HG02885 (cell line): ENCODE data around the gene CLCNKB.
"Not testable (repeated sequence)": the region's sequence is repeated elsewhere in the genome, so short reads cannot be mapped to it uniquely, and the experiment has no call there.

Source experiments
- ATAC-seq: cut with Tn5 transposase; IDR thresholded peaks from one replicate; pipeline ENCODE4 v1.9.1; 2021; ENCODE audit warnings: mild to moderate bottlenecking; ENCODE audit not compliant: unreplicated experiment, poor library complexity

The CLCNKB gene

DNA sequence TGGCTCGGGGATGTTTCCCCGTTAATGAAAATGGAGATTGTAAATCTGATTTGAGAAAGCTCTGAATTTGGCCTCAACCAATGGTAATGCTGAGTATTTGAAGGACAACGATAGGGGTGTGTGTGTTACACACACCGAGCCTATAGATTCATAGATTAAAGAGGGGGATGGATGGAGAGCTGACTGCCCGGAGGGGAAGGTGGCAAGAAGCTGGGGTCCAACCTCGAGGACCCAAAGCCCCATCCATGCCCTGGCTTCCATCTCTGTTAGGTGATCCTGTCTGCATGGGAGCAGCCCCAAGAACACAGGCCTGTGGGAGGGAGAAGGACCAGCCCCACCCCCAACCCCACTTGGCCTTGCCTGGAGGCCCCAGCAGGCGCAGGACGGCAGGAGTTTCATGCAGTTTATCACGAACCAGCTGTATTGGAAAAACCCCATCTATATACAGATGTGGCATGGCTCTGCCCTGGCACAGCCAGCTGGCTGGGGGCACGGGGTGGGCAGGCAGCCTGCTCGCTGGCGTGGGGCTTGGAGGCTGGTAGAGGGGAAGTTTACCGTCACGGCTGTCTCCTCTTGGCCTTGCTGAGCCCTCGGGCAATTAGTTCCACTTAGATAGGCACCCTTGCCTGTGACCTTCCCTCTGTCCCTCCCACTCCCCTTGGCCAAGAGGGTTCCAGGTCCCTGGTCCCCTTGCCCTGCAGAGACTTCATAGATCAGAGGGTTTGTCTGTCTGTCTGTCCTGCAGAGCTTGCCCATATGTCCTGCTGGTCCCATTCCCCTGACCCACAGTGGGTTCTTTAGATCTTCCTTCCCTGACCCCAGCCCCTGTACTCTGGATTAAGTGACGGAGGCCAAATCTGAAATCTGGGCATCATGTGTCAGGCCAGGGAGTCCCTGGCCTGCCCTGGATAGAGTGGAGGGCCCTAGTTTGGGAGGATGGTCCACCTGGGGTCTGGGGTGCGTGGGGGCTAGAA lies 28.8 kb upstream of the CLCNKB start:
- ATAC-seq, result no peak

DNA sequence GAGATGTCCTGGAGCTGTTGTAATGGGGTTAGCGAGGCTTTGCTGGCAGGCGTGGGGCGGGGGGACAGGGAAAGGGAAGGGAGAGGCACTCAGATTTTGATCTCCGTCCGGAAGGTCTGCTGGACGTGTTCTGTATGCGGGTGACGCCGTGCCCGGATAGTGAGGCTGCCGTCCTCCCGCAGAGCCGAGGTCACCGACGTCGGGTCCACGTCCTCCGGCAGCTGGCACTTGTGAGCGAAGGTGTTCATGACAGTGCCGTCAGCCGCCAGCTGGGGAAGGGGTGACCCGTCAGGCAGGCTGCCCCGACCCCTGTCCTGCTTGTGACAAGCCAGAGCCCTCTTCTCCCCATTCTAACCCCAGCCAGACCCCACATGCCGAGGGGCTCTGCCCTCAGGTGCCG lies 28.1 kb upstream of the CLCNKB start:
- ATAC-seq, result no peak

DNA sequence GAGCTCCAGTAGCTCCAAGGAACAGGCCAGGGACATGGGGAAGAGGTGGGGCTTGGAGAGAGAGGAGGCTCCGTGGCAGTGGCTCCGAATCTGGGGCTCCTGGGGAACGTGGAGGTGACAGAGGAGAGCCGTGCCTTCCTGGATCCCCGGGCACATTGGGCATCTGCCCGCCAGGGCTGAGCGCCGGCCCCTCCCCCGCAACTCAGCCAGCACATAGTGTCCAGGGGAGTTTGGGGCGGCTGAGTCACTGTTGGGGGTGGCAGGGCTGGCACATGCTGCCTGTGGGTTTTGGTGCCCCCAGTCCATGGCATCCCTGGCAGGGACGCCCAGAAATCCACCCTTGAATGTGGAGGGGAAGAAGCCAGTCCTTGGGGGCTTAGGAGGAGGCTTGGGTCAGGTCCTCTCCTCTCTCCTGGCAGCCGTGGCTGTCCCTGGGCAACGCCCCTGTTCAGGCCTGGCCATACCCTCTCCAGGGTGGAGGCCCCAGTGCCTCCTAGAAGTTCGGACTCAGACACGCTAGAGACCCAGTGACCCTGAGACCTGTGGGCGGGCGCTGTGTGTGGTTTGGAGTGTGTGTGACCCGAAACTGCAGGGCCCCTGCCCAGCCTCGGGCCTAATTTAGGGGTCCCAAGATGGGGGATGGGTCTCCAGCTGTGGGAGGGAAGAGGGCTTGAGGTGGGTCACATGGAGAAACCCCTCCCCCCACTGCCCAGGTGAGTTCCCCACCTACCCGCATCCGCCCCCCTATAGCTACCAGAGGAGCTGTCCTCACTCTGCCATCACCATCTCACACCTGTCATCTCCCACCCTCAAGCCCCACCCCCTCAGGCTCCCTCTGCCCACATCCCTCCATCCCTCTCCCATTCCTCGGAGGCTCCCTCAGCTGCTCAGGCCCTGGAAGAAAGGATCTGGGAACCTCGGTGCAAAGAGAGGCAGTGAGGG lies 27.4 kb upstream of the CLCNKB start:
- no peak for ATAC-seq

DNA sequence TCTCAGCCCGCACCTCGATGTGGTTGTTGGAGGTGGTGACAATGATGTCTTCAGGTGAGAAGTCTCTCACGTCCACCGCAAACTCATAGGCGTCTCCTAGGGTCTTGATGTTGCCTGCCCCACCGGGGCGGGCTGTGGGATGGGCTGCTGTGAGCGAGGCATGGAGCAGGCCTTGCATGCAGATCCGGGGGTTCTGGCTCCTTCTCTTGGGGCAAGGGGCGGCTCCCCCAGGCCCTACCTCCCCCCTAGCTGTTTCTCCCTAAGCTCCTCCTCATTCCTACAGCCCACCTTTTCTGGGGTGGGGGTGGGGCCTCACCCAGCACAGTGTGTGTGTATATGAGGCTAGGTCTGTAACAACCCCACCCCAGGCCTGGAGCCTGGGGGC lies 26.5 kb upstream of the CLCNKB start:
- ATAC-seq, result no peak

DNA sequence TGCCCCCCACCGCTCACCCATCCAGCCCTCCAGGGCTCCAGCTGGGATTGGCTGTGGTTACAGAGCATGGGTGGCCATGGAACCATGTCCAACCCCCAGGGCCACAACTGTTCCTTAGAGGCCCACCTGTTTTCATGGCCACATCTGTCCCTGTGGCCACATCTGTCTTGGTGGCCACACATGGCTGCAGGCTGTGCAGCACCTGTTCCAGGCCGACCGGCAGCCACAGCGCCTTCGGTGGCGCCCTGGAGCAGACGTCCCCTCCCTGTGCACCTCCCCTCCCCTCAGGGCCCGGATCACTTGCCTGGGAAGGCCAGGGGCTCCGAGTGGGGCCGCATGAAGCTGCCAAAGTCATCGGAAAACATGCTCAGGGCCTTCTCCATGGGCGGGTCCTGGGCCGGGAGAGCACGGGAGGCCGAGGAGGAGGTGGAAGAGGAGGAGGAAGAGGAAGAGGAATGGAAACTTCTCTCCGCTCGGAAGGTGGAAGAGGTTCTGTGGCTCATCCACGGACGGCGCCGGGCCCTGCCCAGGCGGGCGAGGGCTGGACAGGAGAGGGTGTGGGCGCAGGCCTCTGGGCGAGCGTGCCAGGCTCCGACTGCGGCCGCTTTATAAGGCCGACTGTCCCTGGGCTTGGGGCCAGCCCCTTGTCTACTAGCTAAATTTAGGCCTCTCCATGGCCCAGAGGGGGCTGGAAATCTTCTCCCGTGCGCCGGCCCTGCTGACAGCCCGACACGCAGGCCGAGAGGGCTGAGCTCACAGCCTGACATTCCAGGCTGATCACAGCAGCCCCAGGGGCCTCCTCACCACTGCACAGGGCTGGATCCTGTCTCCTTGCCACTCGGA lies 25.9 kb upstream of the CLCNKB start, which contains the start of gene HSPB7:
Gene HSPB7 (minus strand): TSS at position 583 of the 843 bp plus-strand sequence. CDS start 80 bp downstream, at position 503.
- ATAC-seq, result no peak

DNA sequence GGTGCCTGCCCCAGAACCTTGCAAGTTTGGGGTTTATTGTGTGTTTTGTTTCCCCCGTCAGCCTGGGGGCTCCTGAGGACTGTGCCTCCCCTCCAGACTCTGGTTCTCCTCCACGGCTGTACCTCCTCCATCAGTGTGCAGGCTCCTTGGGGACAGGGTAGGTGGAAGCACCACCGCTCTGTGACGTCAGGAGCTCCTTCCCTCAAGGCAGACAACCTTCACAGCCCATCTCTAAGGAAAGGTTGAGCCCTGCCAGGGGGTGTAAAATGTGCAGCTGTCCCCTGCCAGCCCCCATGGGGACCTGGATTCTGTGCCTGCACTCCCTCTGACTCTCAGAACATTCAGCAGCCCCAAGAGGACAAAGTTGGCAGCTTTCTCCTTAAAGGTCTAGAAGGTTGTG lies 25.3 kb upstream of the CLCNKB start:
- no peak for ATAC-seq

DNA sequence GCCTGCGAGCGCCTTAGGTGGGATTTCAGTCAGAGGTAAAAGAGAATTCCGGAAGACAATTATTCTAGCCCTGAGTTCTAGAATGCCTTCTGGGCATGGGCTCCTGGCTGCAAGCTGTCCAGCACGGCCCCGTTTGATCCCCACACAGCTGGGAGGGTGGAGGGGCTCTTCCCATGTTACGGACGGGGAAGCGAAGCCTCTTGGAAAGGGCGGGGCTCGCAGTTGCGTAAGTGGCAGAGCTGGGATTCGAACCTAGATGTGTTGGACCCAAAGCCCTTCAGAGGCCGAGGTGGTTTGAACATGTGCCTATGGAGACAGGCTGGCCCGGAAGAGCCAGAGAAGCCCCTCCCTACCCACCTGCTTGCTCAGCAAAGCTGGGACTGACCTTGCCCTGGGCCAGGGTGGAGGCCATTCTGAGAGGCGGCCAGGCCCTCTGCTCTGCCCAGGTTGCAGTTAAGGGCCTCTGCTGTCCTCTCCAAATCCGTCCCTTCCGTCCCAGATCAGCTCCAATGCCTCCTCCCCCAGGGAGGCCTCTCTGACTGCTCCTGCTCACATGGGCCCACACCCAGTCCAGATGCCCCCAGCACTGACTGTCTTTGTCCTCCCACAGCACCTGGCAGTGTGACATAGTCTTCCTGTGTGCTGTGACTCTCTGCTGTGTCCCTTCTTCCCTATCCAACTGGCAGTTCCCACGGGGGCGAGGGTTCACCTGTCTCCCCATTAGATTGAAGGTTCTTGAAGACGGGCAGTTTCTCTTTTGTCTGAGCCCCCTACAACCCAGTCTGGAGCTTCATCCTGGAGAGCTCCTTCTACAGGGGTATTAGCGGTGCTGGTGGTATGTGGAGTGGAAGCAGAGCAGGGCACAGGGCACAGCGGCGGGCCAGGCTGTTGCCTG lies 24.6 kb upstream of the CLCNKB start:
- ATAC-seq, result no peak

DNA sequence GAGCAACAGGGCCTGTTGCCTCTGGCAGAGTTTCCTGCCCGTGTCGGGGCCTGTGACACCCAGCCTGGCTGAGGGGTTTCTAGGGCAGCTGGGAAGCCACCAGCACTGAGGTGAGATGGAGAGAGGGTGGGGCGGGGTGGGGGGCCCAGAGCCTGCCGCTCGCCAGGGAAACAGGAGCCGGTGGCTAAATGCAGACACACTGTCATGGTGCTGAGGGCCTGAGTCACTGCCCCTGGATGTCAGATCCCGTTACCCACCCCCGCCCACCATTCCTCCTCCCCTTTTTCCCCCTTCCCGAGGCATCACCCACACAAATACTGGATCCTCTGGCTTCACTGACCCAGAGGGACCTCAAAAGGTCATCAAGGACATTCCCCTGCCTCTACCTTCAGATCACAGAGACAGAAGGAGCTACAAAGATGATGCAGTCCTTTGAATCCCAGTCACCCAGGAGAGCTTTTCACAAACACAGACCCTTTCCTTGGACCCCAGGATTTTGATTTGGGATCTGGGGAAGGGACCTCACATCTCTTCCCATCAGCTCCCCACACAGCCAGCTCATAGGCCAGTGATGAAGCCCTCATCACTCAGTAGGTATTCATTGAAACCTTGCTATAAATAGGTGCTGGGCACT lies 23.8 kb upstream of the CLCNKB start:
- no peak for ATAC-seq

DNA sequence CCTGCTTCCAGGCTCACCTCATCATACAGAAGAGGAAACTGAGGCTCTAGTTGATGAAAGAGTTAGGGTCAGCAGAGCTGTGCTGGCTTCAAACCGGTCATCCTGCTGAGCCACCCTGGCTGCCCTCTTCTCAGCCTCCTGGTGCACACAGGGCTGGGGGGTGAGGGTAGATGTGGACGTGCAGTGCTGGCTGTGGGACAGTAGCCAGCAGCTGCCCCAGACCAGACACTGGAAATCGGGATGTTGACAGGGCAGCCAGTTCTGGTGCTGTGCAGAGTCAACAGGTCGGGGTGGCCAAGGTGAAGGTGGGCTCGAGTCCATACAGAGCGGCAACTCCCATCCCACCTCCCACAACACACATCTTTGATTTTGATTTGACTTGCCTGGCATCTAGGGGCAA lies 23.3 kb upstream of the CLCNKB start:
- ATAC-seq, result no peak

DNA sequence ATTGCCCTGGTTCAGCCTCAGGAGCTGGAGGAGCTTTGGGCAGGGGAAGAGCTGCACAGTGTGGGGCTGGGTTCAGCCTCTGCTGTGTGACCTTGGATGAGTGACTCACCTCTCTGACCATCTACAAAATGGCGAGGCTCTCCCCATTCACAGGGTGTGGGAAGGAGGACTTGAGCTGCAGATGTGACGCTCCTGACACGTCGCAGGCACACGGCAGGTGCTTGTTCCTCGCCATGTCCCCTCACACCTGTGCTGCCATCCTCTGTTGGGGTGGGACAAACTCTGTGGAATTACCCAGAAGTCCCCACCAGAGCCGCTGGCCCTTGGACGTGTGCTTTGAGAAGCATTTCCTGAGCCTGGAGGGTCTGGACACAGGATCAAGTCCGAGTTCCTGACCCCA lies 22.7 kb upstream of the CLCNKB start:
- ATAC-seq, result not testable (repeated sequence)

DNA sequence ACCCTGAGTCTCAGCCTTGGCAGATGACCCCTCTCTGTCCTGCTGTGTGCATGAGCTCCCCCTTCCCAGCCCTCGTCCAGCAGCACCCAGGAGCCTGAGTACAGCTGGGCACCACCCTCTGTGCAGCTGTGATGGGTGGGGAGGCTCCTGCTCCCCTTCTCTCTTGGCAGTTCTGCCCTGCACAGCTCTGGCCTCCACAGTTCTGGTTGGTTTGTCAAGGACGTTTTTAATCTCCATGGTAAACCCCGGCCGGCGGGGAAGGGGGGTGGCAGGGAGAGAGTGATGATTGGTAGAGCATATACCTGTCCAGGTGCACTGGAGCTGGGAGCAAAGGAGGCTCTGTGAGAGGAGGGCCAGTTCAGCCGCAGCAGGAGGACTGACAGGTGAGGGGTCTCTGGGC lies 21.9 kb upstream of the CLCNKB start, which contains the start of gene CLCNKA:
Gene CLCNKA (plus strand): TSS at position 356 of the 400 bp plus-strand sequence. CDS start 584 bp downstream, outside the sequence.
- ATAC-seq, result no peak

DNA sequence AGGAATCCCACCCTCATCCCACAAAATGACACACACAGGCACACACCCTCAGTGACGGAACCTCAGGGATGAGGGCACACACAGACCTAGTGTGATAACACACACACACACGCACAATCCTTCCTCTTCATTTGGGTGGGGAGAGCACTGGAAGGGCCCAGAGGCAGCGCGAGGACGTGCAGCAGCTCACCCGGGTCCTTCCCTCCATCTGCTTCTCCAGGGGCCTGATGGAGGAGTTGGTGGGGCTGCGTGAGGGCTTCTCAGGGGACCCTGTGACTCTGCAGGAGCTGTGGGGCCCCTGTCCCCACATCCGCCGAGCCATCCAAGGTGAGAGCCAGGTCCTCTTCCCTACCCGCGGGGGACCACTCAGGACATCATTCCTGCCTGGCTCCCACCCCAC lies 21.2 kb upstream of the CLCNKB start:
- no peak for ATAC-seq

DNA sequence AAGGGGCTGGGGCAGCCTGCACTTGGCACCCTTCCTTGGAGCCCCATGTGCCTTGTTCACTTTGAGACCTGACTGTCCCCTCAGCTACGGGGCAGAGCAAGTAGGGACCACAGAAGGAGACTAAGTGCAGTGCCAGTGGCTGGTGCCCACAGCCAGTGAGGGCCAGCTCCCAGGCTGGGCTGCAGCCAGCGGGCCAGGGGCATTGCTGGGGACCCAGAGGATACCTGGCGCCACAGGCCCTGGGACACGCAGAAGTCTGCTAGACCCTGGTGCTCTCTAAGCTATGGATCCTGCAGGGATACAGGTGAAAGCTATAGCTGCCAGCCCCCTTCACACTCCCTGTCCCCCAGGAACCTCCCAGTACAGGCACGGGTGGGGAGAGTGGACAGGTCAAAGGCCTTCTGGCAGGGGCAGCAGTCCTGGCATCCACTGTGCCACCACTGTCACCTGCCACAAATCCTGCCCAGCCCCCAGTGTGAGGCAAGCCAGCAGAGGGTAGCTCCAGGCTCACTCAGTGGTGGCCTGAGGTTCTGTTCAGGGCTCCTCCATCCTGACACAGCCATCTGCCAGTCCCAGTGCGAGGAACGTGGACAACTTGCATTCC lies 20.4 kb upstream of the CLCNKB start:
- ATAC-seq, result no peak

DNA sequence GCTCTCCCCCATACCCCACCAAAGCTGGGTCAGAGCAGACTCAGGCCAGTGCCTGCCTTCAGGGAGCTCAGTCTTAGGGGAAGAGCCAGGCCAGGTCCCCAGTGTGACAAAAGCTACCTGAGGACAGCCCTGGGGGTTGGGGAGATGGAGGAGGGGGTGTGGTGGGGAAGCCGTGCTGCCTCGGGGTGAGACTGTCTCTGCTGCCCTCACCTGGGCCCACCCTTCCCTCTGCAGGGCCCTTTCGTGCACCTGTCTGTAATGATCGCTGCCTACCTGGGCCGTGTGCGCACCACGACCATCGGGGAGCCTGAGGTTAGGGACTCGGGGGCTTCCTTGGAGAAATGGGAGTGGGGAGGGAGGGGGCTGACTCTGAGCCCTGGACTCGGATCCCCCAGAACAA lies 17.3 kb upstream of the CLCNKB start:
- ATAC-seq, result not testable (repeated sequence)

DNA sequence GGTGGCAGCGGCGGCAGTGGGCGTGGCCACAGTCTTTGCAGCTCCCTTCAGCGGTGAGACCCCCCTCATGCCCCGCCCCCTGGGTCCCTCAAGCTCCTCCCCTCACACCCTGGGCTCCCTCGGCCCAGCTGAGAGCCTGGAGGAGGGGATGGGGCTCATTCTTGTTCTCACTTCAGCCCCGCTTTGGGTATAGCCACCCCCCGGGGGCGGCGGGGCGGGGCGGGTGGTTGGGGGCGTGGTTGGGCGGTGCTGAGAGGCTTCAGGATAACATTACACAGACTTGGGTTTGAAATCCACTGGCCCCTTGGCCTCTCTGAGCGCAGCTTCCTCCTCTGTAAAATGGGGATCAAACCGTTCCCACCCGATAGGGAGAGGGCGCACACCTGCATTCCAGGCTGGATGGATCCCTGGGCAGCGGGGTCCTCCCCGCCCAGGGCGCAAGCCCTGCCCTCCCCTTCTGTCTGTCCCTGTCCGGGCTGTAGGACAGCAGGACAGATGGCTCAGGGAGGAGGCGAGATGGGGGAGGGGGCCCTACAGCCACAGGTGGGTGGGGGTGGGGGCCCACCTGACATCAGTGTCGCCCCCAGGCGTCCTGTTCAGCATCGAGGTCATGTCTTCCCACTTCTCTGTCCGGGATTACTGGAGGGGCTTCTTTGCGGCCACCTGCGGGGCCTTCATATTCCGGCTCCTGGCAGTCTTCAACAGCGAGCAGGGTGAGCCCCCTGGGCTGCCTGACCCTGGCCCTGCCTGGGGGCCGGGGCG lies 16.7 kb upstream of the CLCNKB start:
- ATAC-seq, result no peak

DNA sequence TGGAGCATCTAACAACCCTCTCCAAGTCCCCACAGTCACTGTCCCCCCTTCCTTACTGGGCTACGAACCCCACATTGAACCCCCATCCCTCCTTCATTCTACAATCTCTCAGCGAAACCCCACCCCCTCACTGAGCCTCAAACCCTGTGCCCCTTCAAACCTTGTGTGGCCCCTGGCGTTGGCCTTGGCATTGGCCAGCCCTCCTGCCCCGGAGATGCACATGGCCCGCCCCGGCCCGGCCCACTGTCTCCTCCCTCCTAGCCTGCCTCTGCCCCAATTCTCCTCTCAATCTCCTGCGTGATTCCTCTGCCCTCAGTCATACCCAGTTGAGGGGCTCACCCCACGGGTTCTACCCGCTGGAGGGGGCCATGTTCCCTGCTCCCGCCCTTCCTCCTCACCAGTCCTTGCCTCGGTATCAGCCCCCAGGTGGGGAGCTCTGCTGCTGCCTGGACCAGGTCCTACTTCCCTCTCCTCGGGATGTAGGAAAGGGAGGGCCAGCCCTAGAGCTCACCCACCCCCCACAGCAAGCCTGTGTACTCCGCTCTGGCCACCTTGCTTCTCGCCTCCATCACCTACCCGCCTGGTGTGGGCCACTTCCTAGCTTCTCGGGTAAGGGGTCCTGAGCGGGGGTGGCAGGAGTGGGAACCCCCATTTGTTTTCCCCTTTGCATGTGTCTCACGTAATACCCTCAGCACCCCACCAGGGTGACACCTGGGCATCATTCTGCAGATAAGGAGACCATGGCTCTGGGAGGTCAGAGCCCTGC lies 15.2 kb upstream of the CLCNKB start:
- ATAC-seq, result no peak

DNA sequence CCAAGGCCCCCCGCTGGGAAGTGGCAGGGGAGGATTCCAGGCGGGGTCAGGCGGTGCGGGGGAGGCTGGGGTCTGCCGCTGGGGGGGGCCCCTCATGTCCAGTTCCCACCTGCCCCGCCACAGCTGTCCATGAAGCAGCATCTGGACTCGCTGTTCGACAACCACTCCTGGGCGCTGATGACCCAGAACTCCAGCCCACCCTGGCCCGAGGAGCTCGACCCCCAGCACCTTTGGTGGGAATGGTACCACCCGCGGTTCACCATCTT lies 14.6 kb upstream of the CLCNKB start:
- ATAC-seq, result not testable (repeated sequence)
